Brain microvascular endothelial cell (primary cell): Measurements from ENCODE around the gene ABCA2.
A peak's percentile ranks its signal among the peaks of the same experiment; 100 is the strongest.

ENCODE experiments used
- DNase-seq: peaks from one replicate; pipeline ENCODE4 v3.0.0-alpha.2; 2020
- H3K27ac ChIP-seq: fragments of 250-450 bp; sonication (Bioruptor Pico); 2 replicates; pipeline ENCODE4 v1.5.1; 2020; ENCODE audit warnings: mild to moderate bottlenecking, moderate library complexity
- H3K27me3 ChIP-seq: fragments of 250-450 bp; sonication (Bioruptor Pico); replicated peaks from 2 replicates; pipeline ENCODE4 v1.5.1; 2020; ENCODE audit warnings: mild to moderate bottlenecking
- H3K36me3 ChIP-seq: fragments of 250-450 bp; sonication (Bioruptor Pico); replicated peaks from 2 replicates; pipeline ENCODE4 v1.5.1; 2020; ENCODE audit warnings: mild to moderate bottlenecking
- H3K4me3 ChIP-seq: 2 replicates; pipeline ENCODE4 v1.5.1; 2011; ENCODE audit warnings: low read depth, mild to moderate bottlenecking, control low read depth, low read length, moderate library complexity
- in situ Hi-C: cut with HindIII; loops from 2 replicates; pipeline ENCODE4 v1.10.0; 2017; ENCODE audit warnings: low sequenced_read_pairs, low pct_ligation_motif_present
- TF ChIP-seq, protein P1 (sequence below): IDR thresholded peaks from 2 replicates; pipeline ENCODE4 v1.5.1; 2011; ENCODE audit warnings: low read depth, mild to moderate bottlenecking, moderate library complexity, low read length, control low read depth, inconsistent platforms; ENCODE audit errors: missing control alignments

The ABCA2 gene

DNA sequence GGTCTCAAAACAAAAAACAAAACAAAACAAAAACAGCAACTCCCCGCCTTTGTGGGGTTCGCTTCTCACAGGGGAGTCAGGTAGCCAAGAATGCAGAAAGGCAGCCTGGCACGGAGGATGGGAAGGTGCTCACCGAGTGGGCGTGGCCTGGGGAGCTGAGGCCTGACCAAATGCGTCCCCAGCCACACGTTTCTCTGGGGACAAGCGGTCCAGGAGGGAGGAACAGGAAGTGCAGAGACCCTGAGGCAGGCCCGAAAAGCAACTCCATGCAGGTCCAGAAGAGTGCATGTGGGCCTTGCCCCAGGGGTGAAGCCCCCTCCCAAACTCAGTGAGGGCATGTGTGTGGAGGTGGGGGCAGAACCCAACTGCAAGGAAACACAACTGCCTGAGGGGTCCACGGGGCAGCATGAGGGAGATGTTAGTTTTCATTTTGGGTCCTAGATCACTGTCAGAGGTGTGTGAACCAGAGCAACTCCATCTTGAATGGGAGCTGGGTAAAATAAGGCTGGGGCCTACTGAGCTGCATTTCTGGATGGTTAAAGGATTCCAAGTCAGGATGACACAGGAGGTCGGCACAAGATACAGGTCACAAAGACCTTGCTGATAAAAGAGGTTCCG is 46.7 kb upstream of the ABCA2 start:
- Histone ChIP-seq H3K4me3 (no peak overlapping the region), H3K27me3 (no peaks in the 10 kb centered on the region), H3K36me3 (no peaks in the 10 kb centered on the region), H3K27ac (no peak overlapping the region)
- in situ Hi-C loops: no loop called here
- DNase-seq: no peak
- TF ChIP-seq, protein P1, sequence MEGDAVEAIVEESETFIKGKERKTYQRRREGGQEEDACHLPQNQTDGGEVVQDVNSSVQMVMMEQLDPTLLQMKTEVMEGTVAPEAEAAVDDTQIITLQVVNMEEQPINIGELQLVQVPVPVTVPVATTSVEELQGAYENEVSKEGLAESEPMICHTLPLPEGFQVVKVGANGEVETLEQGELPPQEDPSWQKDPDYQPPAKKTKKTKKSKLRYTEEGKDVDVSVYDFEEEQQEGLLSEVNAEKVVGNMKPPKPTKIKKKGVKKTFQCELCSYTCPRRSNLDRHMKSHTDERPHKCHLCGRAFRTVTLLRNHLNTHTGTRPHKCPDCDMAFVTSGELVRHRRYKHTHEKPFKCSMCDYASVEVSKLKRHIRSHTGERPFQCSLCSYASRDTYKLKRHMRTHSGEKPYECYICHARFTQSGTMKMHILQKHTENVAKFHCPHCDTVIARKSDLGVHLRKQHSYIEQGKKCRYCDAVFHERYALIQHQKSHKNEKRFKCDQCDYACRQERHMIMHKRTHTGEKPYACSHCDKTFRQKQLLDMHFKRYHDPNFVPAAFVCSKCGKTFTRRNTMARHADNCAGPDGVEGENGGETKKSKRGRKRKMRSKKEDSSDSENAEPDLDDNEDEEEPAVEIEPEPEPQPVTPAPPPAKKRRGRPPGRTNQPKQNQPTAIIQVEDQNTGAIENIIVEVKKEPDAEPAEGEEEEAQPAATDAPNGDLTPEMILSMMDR: no peak

DNA sequence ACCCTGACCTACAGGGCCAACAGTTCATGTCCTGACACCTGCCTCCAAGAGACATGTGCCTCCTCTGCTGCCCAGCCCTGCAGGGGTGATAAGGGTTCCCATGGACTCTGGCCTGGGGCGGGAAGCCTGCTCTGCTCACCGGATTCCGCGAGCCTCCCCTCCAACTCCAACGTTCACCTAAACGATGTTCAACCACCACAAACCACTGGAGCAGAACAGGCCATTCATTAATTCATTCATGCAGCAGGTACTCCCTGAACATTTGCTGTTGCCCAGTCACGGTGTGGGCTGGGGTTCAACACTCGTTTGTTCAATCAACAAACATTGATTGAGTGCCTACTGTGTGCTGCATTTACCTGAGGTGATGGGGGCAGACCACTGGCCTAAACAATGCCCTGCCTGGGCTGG is 46.0 kb upstream of the ABCA2 start:
- in situ Hi-C loops: no loop called here
- no peak overlapping the region for H3K27ac ChIP-seq
- no peak overlapping the region for H3K4me3 ChIP-seq
- H3K27me3 ChIP-seq: no peaks in the 10 kb centered on the region
- no peaks in the 10 kb centered on the region for H3K36me3 ChIP-seq
- DNase-seq: no peak
- TF ChIP-seq, protein P1: no peak

DNA sequence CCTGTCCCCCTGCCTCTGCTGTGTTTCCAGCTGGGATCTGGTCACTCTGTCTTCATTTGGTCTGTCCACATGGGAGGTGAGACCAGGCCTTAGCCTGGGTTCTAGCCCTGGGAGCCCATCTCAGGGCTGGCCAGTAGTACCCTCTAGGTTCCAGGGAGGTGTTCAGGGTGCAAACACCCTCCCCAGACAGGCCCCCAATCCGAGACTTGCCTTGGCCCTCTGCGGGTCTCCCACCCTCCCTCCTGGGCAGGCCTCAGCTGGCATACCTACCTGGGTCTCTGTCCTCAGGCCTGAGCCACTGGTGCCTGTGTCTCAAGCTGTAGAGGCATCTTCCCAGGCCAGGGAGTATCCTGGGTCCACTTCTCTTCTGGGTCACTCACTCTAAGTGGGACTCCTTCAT is 43.2 kb upstream of the ABCA2 start:
- no peak for DNase-seq
- no peak overlapping the region for H3K27ac ChIP-seq
- in situ Hi-C loops: no loop called here
- TF ChIP-seq, protein P1: no peak
- H3K36me3 ChIP-seq: no peaks in the 10 kb centered on the region
- no peaks in the 10 kb centered on the region for H3K27me3 ChIP-seq
- H3K4me3 ChIP-seq: no peak overlapping the region

DNA sequence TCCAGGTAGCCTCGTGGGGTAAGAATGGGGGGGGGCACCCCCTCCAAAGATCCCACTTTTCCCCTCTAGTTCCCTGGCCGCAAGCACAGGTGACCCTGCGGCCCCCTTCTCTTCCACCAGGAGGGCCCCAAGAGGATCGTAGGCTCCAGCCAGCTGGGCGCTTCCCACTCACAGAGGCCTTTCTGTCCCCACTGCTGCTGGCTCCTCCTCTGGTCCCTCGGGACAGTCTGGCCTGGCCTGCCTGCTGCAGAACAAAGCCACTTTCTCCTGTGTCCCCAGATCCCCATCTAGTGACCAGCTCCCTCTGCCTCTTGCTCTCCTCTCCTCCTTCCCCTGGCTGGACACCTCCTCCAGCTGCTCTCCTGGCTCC is 42.9 kb upstream of the ABCA2 start:
- Histone ChIP-seq H3K36me3 (no peaks in the 10 kb centered on the region), H3K4me3 (peak overlapping the region; percentile 48), H3K27me3 (no peaks in the 10 kb centered on the region), H3K27ac (no peak overlapping the region)
- in situ Hi-C loops: no loop called here
- TF ChIP-seq, protein P1: peak; percentile 41
- DNase-seq: no peak

DNA sequence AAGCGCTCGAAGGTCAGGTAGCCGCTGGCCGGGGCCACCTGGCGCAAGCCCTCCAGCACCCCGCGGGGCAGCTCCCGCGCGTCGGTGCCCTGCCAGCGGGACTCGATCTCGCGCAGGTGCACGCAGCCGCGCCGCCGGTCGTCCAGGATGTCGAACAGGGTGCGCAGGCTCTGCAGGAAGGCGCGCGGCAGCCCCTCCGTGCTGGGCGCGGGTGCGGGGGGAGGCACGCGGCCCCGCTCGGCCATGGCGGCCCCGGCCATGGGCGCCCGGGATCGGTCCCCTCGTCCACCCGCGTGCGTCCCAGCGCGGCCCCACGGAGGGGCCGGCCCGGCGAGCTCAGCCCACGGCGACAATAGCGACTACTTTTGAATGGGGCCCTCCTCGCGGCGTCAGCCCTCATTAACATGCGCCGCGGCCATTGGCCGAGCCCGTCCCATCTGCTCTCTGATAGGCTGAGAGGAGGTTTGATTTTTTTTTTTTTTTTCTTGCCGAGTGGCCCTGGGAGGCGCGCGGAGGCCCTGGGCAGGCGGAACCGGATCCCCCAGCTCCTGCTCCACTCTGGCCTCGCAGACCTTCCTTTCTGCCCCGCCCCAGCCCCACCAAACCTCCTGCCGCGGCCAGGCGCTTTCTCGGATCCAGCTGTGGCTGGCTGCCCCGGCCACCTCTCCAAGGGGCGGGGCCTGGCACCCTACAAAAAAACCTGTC is 42.3 kb upstream of the ABCA2 start, which contains the start of gene SAPCD2:
Gene SAPCD2, minus strand, starts transcription at position 357 of the 705 bp plus-strand sequence. Its CDS starts 97 bp downstream, at position 260.
- H3K27ac ChIP-seq: no peak within 1 kb of the TSS
- H3K36me3 ChIP-seq: no peaks in the 10 kb centered on the region
- H3K27me3 ChIP-seq: no peaks in the 10 kb centered on the region
- in situ Hi-C loops: no loop called here
- TF ChIP-seq, protein P1: no peak
- peak; percentile 66 for DNase-seq
- H3K4me3 ChIP-seq: peak within 1 kb of the TSS; percentile 48
